Liver (tissue), 3 donors: ENCODE measurements around the gene ARF4.

Experiments
- GABPA ChIP-seq, 2 donors: IDR thresholded peaks in 1 of 2; conservative IDR thresholded peaks in 1 of 2; 2 replicates each; pipeline ENCODE4 v1.6.1; 2016; ENCODE audit warnings: antibody characterized with exemption in 2 of 2, mild to moderate bottlenecking in 1 of 2, moderate library complexity in 1 of 2
- YY1 ChIP-seq: IDR thresholded peaks from 2 replicates; pipeline ENCODE4 v1.6.1; 2016; ENCODE audit warnings: antibody characterized with exemption, mild to moderate bottlenecking
- TF ChIP-seq, protein P1 (sequence below): fragments of 150-350 bp; IDR thresholded peaks from 2 replicates; pipeline ENCODE4 v1.5.1; 2017; ENCODE audit warnings: improper control_type of control experiment, low read depth, low read length; ENCODE audit not compliant: missing input control
- donor health status: healthy.
- donor health status: healthy.

DNA sequence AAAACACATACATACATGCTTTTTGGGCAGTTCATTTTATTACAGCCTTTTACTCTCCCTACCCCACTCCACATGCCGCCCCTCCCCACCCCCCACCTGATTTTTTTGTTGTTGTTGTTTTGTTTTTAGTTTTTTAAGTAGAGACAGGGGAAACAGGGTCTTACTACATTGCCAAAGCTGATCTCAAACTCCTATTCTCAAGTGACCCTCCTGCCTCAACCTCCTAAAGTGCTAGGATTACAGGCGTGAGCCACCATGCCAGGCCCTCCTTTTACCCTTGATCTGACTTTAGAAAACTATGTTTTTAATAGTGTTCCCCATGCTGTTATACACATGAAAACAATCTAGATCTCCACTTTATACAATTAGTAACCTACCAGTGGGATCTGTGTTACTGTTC lies 26.3 kb downstream of the ARF4 start:
- TF ChIP-seq, protein P1, sequence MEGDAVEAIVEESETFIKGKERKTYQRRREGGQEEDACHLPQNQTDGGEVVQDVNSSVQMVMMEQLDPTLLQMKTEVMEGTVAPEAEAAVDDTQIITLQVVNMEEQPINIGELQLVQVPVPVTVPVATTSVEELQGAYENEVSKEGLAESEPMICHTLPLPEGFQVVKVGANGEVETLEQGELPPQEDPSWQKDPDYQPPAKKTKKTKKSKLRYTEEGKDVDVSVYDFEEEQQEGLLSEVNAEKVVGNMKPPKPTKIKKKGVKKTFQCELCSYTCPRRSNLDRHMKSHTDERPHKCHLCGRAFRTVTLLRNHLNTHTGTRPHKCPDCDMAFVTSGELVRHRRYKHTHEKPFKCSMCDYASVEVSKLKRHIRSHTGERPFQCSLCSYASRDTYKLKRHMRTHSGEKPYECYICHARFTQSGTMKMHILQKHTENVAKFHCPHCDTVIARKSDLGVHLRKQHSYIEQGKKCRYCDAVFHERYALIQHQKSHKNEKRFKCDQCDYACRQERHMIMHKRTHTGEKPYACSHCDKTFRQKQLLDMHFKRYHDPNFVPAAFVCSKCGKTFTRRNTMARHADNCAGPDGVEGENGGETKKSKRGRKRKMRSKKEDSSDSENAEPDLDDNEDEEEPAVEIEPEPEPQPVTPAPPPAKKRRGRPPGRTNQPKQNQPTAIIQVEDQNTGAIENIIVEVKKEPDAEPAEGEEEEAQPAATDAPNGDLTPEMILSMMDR: no peak
- no peak for TF ChIP-seq YY1
- TF ChIP-seq GABPA (IDR thresholded peaks at IDR 0.05 in 1 of 2, conservative IDR thresholded peaks at IDR 0.05 in 1 of 2): no peak
